Activated CD4-positive, CD25-positive, alpha-beta regulatory T cell treated with anti-CD3 and anti-CD28 coated beads, Interleukin-2, amount 50 U/mL, for 72 hours (primary cell): Measurements from ENCODE around the gene ZNF536.

Experiments
- DNase-seq: peaks from one replicate; pipeline ENCODE4 v3.0.0; 2021

Gene ZNF536

GRCh38 chr19:30364866-30365800 lies 7.1 kb upstream of the ZNF536 start:
- DNase-seq = no peak

DNA sequence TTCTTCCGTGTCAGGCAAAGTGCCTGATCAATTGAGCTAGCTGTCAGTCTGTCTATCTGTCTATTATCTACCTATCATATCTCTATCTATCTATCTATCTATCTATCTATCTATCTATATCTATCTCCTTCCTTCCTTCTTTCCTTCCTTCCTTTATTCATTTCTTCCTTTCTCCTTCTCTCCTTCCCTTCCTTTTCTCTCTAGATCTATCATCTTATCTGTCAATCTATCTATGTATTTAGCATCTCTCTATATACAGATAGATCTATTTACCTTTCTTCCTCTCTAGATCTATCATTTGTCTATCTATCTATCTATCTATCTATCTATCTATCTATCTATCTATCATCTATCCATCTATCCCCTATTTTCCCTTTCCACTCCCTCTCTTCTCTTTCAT lies 5.9 kb upstream of the ZNF536 start:
- DNase-seq = no peak

DNA sequence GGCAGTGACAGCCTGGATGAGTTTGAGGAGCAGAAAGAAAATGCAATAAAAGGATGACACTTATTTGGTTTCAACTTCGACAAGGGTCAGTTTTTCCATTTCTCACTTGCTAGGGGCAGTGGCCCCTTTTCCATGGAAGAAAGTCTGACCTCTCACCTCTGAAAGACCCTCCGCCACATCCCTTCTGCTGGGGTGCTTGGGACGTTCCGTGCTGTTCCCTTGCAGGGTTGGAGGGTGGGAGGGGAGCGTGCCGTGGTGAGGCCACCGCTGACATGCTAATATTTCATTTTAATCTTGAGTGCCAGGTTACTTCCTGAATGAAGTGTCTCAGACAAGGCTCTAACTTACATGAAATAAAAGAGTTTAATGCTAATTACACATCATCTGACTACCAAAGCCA lies 5.2 kb upstream of the ZNF536 start:
- DNase-seq = no peak

DNA sequence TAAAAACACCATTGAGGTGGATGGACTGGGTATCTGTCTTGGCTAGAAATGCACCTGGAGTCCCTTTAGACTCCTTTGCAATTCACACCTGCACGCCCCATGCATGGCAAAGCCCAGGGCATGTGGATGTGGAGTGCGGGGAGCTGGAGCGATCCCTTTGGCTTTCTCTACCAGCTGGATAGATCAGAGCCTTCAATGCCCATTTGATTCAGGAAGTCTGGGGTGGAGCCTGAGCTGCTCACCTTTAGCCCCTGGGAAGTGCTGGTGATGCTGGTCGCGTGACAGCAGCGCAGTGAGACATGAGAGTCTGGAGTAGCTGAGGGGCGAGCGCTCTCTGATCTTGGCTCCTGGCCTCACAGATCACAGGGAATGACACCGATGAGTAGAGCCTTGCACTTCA lies 4.8 kb upstream of the ZNF536 start:
- no peak for DNase-seq

DNA sequence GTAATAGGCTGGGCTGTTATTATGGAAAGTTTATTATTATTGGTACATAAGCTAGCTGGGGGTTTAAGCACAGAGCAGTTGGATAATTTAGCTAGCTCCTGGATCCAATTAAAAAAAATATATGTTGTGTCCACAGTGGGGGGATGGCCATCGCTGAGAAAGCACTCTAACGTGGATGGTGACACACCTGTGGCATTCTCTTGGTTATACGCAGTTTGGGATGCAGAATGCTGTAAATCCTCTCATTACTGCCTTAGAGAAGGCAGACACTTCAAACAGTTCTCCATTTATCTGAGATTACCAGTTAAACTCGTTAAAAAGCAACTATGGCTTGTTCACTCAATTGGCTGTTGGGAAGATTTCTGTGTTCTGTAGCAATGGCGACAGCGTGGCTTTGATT lies 2.4 kb upstream of the ZNF536 start:
- no peak for DNase-seq

- DNase-seq = no peak
Measured at GRCh38 chr19:30371161-30371836, 885 bp upstream of the ZNF536 start.

DNA sequence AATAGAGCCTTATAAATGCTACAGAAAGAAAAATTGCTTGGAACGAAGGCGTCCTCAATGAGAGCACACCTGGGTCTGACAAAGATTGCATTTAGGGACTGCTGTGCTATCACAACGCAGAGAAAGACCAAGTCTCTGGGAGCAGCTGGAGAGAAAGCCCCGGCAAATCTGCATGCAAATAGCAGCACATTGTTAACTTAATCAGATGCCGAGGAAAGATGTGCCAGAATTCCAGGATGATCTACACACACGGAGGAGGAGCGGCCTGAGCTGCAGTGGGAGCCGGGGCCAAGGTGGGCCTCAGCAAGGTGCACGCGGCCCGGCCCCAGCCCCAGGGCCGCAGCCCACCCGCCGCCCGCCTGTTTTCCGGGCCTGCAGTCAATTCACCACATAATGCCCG lies 1.4 kb downstream of the ZNF536 start:
- DNase-seq = no peak

GRCh38 chr19:30374539-30374864 lies 2.3 kb downstream of the ZNF536 start:
- no peak for DNase-seq

GRCh38 chr19:30374865-30375552 lies 2.8 kb downstream of the ZNF536 start:
- no peak for DNase-seq

DNA sequence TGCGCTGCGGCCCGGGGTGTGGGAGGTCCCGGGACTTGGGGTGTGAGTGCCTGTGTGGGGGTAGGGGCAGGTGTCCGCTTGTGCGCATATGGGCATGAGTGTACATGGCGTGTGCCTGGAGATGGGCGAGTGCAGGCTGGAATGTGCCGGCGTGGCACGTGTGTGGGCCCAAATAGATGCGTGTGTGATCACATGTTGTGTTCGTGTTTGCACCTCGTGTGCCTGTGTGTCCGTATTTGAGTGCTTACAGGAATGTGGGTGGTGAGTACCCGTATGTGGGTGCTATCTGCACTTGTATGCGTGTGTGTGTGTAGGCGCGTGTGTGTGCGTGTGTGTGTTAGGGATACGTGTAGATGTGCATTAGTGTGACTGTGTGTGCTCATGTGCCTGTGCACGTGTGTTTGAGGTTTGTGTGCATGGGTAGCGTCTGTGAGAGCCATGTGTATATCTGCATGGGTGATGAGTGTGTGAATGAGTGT lies 3.4 kb downstream of the ZNF536 start:
- no peak for DNase-seq

GRCh38 chr19:30376272-30376671 lies 4.1 kb downstream of the ZNF536 start:
- no peak for DNase-seq

GRCh38 chr19:30376826-30377425 lies 4.7 kb downstream of the ZNF536 start:
- no peak for DNase-seq

DNA sequence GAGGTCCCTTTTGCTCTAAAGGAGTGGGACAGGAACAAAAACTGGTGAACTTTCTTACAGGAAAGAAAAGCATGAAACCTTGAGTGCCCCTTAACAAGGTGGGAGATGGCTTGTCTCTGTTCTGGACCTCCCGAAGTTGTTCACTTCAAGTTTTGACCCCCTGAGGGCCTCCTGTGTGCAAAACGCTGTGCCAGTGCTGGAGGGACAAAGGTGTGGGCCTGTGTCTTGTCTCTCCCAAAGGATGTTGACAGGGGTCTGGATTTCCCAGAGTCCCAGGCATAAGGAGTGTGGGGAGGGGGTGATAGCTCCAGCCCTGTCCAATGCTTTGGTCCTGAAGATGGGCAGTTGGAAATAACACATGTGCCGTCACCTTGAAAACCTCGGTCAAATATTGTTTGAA lies 6.5 kb downstream of the ZNF536 start:
- DNase-seq = no peak

DNA sequence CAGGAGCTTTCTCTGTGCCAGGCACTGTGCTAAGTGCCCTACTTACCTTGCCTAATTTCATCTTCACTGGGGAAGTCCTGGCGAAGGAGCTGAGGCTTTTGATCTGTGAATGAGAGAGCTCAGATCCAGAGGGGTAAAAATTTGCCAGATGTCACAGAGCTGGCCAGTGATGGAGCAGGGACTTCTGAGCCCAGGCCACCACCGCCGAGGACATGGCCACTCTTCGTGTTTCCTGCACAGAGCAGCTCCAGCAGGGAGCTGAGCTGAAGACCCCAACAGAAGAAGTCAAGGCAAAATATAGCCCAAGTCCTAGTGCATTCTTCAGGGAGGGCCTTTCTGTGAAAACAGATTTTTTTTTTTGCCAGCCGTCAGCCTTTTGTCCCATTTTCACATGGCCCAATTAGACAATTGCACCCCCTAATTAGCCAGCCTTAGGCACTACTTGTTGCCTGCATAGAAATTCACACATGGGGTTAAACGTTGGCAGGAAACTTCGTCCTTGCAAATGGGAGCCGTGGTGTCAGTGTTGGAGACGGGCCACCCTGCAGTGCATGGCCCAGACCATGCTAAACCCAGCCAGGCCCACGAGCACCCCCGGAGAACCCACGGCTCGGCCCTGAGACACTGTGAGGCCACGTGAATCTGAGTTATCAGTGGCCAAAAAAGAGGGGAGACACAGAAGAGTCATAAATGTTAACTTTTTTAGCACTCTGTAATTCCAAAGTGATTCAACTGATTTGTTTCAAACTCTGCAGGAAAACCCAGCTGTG lies 7.8 kb downstream of the ZNF536 start:
- DNase-seq = no peak

DNA sequence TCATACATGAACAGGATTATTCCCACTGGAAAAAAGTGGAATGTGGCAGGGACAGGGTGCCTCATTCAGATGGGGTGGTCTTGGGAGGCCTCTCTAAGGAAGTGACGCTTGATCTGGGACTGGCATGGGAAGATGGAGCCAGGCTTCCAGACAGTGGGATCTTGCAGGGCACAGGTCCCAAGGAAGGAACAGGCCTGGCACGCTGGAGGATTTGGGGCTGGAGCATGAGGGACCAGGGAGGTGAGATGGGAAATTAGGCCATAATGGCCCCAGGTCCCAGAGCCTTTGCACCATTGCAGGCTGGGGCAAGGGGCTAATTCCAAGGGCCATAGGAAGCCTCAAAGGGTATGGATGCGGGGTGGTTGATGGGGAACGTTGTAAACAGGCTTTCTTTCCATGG lies 9.2 kb downstream of the ZNF536 start:
- DNase-seq = no peak

GRCh38 chr19:30385174-30385573 lies 13.0 kb downstream of the ZNF536 start:
- no peak for DNase-seq

- no peak for DNase-seq
Measured at GRCh38 chr19:30385666-30386065, 13.5 kb downstream of the ZNF536 start.

DNA sequence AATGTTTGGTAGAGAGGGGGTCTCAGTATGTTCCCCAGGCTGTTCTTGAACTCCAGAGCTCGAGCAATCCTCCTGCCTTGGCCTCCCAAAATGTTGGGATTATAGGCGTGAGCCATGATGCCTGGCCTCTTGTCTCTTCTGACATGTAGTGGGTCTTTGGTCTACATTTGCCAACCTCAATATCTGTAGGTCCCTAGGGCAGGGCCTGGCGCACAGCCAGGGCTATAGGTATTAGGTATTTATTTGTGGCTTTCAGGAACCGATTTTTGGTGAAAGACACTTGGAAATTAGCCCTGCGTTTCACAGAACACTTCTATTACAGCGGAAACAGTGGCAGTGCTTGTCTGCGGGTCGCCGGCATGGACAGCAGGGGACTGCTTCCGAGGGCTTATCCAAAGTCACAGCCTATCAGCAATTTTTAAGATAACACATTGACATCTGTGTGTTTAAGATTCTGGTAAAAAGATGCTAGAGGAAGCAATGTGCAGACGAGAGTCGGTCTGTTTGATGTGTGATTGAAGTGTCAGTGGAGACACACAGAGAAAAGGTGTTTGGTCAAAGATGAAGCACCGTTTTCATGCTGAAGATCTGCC lies 14.5 kb downstream of the ZNF536 start:
- DNase-seq = no peak

DNA sequence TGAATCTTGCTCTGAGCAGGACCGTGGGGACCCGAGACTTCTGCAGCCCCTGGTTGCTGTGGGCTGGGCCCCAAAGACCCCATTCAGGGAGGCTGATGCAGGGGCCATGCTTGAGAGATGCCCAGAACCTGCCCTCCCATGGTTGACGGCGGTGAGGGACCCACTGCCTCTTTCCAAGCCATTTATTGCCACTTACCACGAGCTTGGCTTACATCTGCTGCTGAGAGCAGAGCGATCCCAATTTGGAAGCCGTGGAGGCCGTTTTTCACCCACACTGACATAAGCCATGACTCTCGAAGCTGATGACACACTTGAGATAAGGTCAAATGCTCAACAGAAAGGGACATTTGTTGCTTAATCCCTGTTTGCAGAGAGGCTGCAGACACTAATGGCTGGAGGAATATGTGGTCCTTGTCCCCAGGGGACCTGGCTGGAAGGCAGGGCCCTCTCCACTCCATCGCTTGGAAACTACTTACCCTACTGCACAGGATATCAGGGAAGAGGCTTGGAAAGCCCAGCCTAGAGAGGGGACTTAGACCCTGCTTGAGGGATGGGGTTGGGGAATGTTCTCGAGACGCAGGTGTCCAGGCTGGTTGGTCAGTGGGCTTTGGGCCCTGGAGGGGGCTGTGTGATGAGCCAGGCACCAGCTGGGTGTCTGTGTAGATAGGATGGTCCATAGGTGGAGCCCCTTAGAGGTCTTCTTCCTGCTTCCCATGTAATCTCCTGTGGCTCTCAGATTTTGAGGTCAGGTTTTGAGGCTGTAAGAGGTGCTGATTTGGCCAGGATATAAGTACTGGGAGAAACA lies 15.3 kb downstream of the ZNF536 start:
- DNase-seq = no peak

- DNase-seq = no peak
Measured at GRCh38 chr19:30388327-30388726, 16.1 kb downstream of the ZNF536 start.

DNA sequence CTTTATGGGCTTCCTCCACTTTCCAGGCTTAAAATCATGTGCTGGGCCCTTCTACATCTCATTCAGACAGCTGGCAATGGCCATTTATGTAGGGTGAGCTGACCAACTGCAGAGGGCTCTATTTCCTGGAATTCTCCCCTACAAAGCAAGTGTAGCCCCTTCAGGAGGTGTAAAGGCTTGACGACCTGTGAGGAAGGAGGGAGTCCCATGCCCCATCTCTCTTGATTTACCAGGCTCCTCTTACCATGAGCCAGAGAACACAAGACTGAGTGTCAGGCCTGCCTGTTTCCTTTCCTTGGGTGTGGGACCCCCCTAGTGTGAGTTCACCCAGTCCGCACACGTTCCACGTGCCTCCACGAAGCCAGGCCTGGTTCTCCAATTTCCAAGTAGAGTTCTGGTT lies 16.6 kb downstream of the ZNF536 start:
- no peak for DNase-seq
